LNCaP clone FGC (cell line): ENCODE results near the gene ISL2.

Experiments used
- DNase-seq: peaks from one replicate; pipeline ENCODE4 v3.0.0-alpha.2; 2011; ENCODE audit warnings: low read depth
- H3K4me3 ChIP-seq: 2 replicates; pipeline ENCODE4 v1.5.1; 2011; ENCODE audit warnings: mild to moderate bottlenecking, low read depth, low read length, control low read depth
- CTCF ChIP-seq: IDR thresholded peaks from 2 replicates; pipeline ENCODE4 v1.5.1; 2012; ENCODE audit warnings: mild to moderate bottlenecking; ENCODE audit not compliant: control insufficient read depth, insufficient read depth; ENCODE audit errors: extremely low read depth

The ISL2 gene

DNA sequence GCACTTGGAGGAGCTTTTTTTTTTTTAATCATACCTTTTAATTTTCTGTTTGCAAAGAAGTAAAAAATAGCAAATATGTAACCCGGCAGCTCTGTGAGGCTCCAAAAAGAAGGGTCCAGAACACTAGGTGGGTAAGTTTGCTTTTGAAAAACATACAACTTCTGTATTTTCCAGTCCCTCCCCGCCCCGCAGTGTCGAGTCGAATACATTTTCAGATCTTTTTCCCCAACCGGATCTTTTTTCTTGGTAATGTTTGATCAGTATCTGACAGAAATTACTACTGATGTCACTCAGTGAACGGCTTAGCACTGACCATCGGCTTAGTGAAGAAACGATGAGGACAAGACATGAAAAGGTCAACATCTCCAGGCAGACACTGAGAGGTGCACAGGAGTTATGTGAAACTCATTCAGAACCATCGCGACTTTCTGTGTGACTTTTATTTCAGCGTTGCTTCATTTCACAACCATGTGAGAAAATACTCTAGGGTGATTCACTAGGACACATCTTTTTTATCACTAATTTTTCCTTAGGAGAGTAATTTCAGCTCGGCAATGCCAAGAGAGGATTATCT is 11.0 kb downstream of the ISL2 start:
- no peak overlapping the region for H3K4me3 ChIP-seq
- DNase-seq = no peak
- TF ChIP-seq CTCF = no peak

- no peak for DNase-seq
- no peak overlapping the region for H3K4me3 ChIP-seq
- no peak for TF ChIP-seq CTCF
Observed at GRCh38 chr15:76349301-76350070, 12.9 kb downstream of the ISL2 start.

- TF ChIP-seq CTCF = no peak
- DNase-seq = no peak
- no peak overlapping the region for H3K4me3 ChIP-seq
Observed at GRCh38 chr15:76353023-76353577, 16.5 kb downstream of the ISL2 start.

GRCh38 chr15:76353903-76354302 is 17.3 kb downstream of the ISL2 start:
- no peak for TF ChIP-seq CTCF
- H3K4me3 ChIP-seq = no peak overlapping the region
- DNase-seq = no peak

DNA sequence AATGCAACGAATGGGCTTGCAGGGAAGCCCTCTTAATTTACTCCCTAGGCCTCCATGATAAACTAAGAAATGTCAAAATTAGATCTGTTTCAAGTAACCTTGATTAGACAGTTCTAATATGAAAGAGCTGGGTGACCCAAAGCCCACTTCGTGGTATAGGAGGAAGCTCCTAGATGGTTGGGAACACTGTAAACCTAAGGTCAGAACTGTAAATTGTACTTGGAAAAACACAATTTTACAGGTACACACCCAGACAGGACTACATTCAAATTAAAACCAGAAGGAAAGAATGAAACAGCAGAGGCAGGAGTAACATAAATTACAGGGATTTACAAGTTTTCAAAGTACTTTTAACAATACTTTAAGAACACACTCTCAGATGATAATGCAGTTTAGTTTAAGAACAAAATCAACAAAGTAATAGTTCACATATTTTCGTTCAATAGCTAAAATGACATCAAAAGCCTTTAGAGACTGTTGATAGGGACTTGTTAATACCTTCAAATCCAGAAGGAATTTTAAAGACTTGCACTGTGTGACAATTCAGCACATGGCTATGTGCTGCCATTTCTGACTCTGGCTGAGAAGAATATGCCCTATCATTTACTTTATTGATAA is 18.4 kb downstream of the ISL2 start:
- H3K4me3 ChIP-seq = no peak overlapping the region
- no peak for TF ChIP-seq CTCF
- no peak for DNase-seq

DNA sequence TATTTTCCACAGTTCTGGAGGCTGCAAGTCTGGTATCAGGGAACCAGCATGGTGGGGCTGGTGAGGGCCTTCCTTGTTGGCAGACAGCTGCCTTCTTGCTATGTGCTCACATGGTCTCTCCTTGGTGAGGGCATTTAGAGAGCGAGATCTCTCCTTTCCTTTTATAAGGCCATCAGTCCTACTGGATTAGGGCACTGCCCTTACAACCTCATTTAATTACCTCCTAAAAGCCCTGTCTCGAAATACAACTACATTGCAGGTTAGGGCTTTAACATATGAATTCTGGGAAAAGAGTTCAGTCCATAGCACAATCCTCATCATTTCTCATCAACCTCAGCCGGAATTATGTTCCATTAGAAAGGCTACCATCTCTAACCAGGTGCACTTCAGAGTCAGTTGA is 21.9 kb downstream of the ISL2 start:
- TF ChIP-seq CTCF = no peak
- no peak overlapping the region for H3K4me3 ChIP-seq
- DNase-seq = no peak
